Vagina (tissue), 2 donors: ENCODE data around the gene CCHCR1. TPM values are rescaled to one million over a fixed set of nuclear protein-coding genes. Genes with fewer than 3 reads are reported as not detected.

Experiments used
- DNase-seq, 2 donors: peaks; one replicate each; pipeline ENCODE4 v3.0.0-alpha.2; 2017; ENCODE audit errors: extremely low spot score in 2 of 2
- H3K27ac ChIP-seq: fragments of 200-600 bp; sonication (generic); one replicate; pipeline ENCODE4 v1.5.1; 2019
- H3K27me3 ChIP-seq: fragments of 200-600 bp; sonication (generic); one replicate; pipeline ENCODE4 v1.5.1; 2019
- H3K36me3 ChIP-seq, 2 donors: fragments of 200-600 bp; sonication (generic); one replicate each; pipeline ENCODE4 v1.5.1; 2017 to 2019
- H3K4me1 ChIP-seq: fragments of 200-600 bp; sonication (generic); one replicate; pipeline ENCODE4 v1.5.1; 2019
- H3K4me3 ChIP-seq, 2 donors: fragments of 200-600 bp; sonication (generic); 1 replicate in 1 of 2; 2 replicates in 1 of 2; pipeline ENCODE4 v1.5.1; 2016 to 2019
- H3K9me3 ChIP-seq: fragments of 200-600 bp; sonication (generic); one replicate; pipeline ENCODE4 v1.5.1; 2019
- POLR2A ChIP-seq, 2 donors: fragments of 450-650 bp; IDR thresholded peaks; one replicate each; pipeline ENCODE4 v1.6.1; 2017; ENCODE audit warnings: antibody characterized with exemption in 2 of 2, mild to moderate bottlenecking in 2 of 2, moderate library complexity in 2 of 2
- POLR2AphosphoS5 ChIP-seq, 2 donors: sonication (generic); formaldehyde crosslinking; IDR thresholded peaks; one replicate each; pipeline ENCODE4 v1.9.0; 2017; ENCODE audit warnings: antibody characterized with exemption in 2 of 2, mild to moderate bottlenecking in 2 of 2, low read depth in 1 of 2; ENCODE audit not compliant: insufficient read depth in 1 of 2
- intact Hi-C: fragments of 100-400 bp; cut with DNase I; formaldehyde crosslinking; loops from one replicate; pipeline ENCODE4 v1.15.1; 2023
- total RNA-seq: library from RNA; depleted of rRNA; stranded (reverse); fragments of >200 nt; gene quantifications from one replicate; pipeline ENCODE4 v1.2.3, GENCODE V29; 2016
- TF ChIP-seq, protein P1 (sequence below), 3 experiments: fragments of 450-650 bp in 2 of 3; fragments of 200-600 bp in 1 of 3; sonication (generic) in 1 of 3; IDR thresholded peaks; one replicate each; pipeline ENCODE4 v1.5.1; 2017 to 2019; ENCODE audit warnings: antibody characterized with exemption in 3 of 3, mild to moderate bottlenecking in 2 of 3, moderate library complexity in 2 of 3

Gene CCHCR1
- total RNA-seq, 1 donor from 2014 or later = 21.9 TPM

DNA sequence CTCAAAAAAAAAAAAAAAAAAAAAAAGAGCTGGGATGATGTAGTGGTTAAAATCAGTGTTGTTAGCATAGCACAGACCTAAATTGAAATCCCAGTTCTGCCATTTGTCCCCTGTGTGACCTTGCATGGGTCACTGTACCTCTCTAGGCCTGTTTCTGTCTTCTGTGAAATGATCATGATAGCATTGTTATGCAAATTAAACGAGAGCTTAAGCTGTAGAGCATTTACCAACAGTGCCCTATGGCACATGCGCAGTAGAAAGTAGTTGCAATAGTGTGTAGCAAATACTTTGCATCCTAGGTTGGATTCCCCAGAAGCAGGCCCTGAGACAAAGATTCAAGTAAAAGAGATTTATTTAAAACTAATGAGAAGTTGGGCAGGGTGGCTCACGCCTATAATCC, 26.0 kb downstream of the CCHCR1 start:
- H3K9me3 ChIP-seq = no peaks in the 10 kb centered on the region
- H3K36me3 ChIP-seq = no peaks in the 10 kb centered on the region
- no peak overlapping the region for H3K4me3 ChIP-seq
- H3K27ac ChIP-seq = no peak overlapping the region
- H3K4me1 ChIP-seq = peaks cover 8% of the 10 kb centered on the region
- H3K27me3 ChIP-seq = no peaks in the 10 kb centered on the region
- intact Hi-C loops = no loop called here
- DNase-seq = no peak
- TF ChIP-seq POLR2AphosphoS5 (IDR thresholded peaks at IDR 0.05; ENCODE audit: insufficient read depth in 1 of 2, low read depth in 1 of 2) (no peak), POLR2A (IDR thresholded peaks at IDR 0.05) (no peak)
- TF ChIP-seq, protein P1, sequence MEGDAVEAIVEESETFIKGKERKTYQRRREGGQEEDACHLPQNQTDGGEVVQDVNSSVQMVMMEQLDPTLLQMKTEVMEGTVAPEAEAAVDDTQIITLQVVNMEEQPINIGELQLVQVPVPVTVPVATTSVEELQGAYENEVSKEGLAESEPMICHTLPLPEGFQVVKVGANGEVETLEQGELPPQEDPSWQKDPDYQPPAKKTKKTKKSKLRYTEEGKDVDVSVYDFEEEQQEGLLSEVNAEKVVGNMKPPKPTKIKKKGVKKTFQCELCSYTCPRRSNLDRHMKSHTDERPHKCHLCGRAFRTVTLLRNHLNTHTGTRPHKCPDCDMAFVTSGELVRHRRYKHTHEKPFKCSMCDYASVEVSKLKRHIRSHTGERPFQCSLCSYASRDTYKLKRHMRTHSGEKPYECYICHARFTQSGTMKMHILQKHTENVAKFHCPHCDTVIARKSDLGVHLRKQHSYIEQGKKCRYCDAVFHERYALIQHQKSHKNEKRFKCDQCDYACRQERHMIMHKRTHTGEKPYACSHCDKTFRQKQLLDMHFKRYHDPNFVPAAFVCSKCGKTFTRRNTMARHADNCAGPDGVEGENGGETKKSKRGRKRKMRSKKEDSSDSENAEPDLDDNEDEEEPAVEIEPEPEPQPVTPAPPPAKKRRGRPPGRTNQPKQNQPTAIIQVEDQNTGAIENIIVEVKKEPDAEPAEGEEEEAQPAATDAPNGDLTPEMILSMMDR (IDR thresholded peaks at IDR 0.05) = no peak

DNA sequence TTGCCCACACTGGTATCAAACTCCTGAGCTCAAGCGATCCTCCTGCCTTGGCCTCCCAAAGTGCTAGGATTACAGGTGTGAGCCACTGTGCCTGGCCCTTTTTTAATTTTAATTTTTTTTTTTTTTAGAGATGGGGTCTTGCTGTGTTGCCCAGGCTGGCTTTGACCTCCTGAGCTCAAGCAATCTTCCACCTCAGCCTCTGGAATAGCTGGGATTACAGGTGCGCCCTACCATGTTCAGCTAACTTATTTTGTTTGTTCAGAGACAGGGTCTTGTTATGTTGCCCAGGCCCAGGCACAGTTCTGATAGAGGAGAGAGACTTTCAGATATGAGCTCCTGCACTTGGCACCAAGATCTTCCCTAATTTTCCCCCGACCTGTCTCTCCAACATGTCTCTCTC, 26.9 kb downstream of the CCHCR1 start:
- H3K4me1 ChIP-seq = peaks cover 16% of the 10 kb centered on the region
- no peaks in the 10 kb centered on the region for H3K27me3 ChIP-seq
- no peak overlapping the region for H3K27ac ChIP-seq
- no peak overlapping the region for H3K4me3 ChIP-seq
- no peaks in the 10 kb centered on the region for H3K9me3 ChIP-seq
- no peak for TF ChIP-seq POLR2A (IDR thresholded peaks at IDR 0.05)
- TF ChIP-seq, protein P1 (IDR thresholded peaks at IDR 0.05) = no peak
- TF ChIP-seq POLR2AphosphoS5 (IDR thresholded peaks at IDR 0.05; ENCODE audit: insufficient read depth in 1 of 2, low read depth in 1 of 2) = no peak
- intact Hi-C loops = no loop called here
- DNase-seq = no peak
- no peaks in the 10 kb centered on the region for H3K36me3 ChIP-seq

DNA sequence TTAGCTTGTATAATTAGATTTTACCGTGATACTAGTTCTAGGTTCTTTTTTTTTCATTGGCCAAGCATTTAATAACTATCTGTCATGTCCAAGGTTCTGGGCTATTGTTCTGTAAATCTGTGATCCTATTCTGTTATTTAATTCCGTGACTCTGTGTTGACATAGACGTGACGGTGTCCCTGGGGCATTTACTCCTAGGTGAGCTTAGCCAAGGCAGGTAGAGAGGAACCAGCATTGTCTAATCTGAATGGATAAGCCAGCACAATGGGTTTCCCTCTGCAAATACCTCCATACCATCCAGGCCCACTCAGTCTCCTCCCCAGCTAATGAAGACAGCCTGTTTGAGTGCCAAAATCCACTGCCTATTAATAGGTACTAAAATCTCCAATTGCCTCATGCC, 28.5 kb downstream of the CCHCR1 start:
- TF ChIP-seq, protein P1 (IDR thresholded peaks at IDR 0.05) = no peak
- no peak for TF ChIP-seq POLR2A (IDR thresholded peaks at IDR 0.05)
- no peak for TF ChIP-seq POLR2AphosphoS5 (IDR thresholded peaks at IDR 0.05; ENCODE audit: insufficient read depth in 1 of 2, low read depth in 1 of 2)
- intact Hi-C loops = no loop called here
- no peak for DNase-seq
- Histone ChIP-seq H3K9me3 (no peaks in the 10 kb centered on the region), H3K36me3 (no peaks in the 10 kb centered on the region), H3K27me3 (no peaks in the 10 kb centered on the region), H3K27ac (no peak overlapping the region), H3K4me3 (no peak overlapping the region), H3K4me1 (peaks cover 27% of the 10 kb centered on the region)

DNA sequence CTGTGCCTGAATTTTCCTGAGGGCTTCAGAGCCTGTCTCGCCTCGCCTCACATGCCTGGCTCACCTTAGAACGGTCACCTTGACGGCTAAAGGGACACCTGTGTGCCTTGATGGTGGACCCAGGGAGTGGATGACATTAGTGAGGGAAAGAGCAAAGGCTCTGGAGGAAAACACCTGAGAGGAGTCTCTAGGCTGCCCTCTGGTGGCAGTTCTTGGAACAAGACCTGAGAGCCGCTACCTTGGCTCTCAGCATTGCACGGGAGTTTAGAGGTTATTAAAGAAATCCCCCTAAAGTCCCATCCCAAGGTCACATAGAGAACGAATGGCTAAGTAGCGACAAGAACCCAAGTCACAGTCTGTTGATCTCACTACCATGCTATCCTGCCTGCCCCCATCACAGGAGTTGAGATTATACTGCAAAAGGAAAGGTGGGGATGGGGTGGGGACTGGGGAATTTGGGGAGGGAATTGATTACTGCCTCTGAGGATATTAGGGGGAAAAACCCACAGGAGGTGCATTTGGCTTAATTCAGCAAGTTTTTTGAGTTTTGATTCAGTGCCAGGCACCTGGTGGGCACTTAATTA, 29.4 kb downstream of the CCHCR1 start:
- Histone ChIP-seq H3K27ac (no peak overlapping the region), H3K4me3 (no peak overlapping the region), H3K36me3 (no peaks in the 10 kb centered on the region), H3K27me3 (no peaks in the 10 kb centered on the region), H3K9me3 (no peaks in the 10 kb centered on the region), H3K4me1 (peaks cover 33% of the 10 kb centered on the region)
- no peak for DNase-seq
- intact Hi-C loops = no loop called here
- TF ChIP-seq POLR2A (IDR thresholded peaks at IDR 0.05) (no peak), POLR2AphosphoS5 (IDR thresholded peaks at IDR 0.05; ENCODE audit: insufficient read depth in 1 of 2, low read depth in 1 of 2) (peak in 1 of 2 donors; percentile 36)
- TF ChIP-seq, protein P1 (IDR thresholded peaks at IDR 0.05) = peak; percentile 42 to 64 (median 61)

DNA sequence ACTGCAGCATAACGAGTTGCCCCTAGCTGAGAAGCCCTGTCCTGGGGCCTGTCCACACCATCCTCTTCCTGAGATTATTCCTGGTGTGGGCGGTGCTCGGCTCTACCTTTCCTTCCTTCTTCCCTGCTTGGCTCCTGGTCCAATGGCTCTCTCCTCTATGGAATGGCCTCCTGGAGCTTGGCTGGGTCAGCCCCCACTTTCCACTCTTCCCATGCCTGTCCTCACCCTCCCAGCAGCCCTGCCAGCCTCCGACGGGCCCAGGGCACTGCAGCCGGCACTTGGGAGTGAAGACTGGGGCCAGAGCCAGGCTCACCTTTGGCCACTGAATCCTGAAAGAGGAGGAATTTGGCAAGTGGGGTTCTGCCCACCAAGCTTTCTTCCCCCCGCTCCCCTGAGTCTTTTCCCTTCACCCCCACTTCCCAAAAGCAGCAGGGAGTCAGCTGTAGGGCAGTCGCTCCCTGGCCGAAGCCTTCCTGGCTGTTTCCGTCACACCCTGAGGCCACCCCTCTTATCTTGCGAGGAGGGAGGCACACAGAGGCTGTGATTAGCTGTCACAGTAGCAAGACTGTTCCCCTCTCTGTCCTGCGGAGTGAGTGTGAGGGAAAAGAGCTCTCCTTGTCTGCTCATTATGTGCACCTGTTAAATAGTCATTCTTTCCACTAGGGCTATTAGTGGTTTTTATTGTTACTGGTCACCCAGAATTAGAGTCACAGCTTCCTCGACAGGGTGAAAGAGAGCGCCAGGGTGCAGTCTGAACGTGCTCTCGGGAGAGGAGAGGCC, 31.0 kb downstream of the CCHCR1 start:
- Histone ChIP-seq H3K4me1 (peaks cover 42% of the 10 kb centered on the region), H3K4me3 (no peak overlapping the region), H3K36me3 (no peaks in the 10 kb centered on the region), H3K9me3 (no peaks in the 10 kb centered on the region), H3K27me3 (no peaks in the 10 kb centered on the region), H3K27ac (no peak overlapping the region)
- intact Hi-C loops = no loop called here
- TF ChIP-seq, protein P1 (IDR thresholded peaks at IDR 0.05) = no peak
- TF ChIP-seq POLR2A (IDR thresholded peaks at IDR 0.05) (no peak), POLR2AphosphoS5 (IDR thresholded peaks at IDR 0.05; ENCODE audit: insufficient read depth in 1 of 2, low read depth in 1 of 2) (no peak)
- no peak for DNase-seq
